Measurements from ENCODE around the gene ALDH8A1. TPM values are rescaled to one million over a fixed set of nuclear protein-coding genes. Genes with fewer than 3 reads are reported as not detected.

ALDH8A1 gene
- total RNA-seq, 1 donor from 2014 or later: 0.30 TPM

DNA sequence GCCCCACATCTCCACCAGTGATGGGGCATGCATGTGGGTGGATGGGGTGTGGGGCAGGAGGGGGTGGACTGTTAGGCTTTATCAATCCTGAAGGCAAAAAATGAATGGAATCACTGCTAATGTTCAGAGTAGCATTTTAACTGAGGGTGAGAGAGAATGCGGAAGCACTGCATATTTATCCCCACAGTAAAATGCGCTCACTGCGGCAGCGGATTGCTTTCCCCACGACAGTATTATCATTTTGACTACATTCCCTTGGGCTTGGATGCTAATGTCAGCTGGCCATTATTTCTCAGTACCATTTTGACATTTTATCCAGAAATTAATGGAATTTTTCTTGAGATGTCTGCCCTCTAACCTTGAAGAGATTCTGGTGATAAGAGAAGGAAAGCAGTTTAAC, 13.4 kb downstream of the ALDH8A1 start:
- peaks cover 20% of the 10 kb centered on the region for H3K4me1 Mint-ChIP-seq (ENCODE audit: unreplicated experiment)
- no peak for DNase-seq (ENCODE audit: extremely low spot score, unreplicated experiment)
- H3K4me3 Mint-ChIP-seq (ENCODE audit: unreplicated experiment): no peak overlapping the region

DNA sequence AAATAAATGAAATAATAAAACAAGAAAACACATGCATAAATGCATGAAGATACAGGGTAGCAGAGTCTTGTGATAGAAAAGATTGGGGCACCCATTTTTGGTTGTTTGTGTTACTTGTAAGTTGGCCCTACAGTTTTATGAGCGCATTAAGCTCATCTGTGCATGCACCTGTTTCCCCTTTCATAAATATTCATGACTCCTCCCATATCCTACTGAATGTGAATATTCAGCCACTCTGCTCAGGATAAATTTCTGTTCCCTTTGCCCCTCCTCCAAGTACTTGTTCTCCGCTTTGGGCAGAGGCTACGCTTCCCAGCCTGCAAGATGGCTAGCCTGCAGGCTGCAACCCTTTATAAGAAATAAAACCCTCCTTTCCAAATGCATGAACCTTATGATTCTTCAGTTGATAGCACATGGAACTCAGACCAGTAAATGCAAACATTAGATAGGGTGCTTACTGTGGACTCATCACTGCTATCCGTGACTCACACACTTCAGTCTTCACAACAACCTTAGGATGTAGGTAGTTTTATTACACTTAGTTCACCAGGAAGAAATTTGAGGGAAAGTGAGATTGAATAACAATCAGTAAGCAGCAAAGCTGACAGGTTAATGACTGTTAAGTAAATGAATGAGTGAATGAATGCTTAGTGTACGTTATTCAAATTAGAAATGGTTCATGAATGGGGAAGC, 15.0 kb downstream of the ALDH8A1 start:
- Mint-ChIP-seq H3K27me3 (ENCODE audit: unreplicated experiment) (no peaks in the 10 kb centered on the region), H3K4me3 (ENCODE audit: unreplicated experiment) (no peak overlapping the region), H3K36me3 (ENCODE audit: unreplicated experiment) (no peaks in the 10 kb centered on the region), H3K9me3 (ENCODE audit: unreplicated experiment) (no peaks in the 10 kb centered on the region), H3K27ac (ENCODE audit: unreplicated experiment) (no peak overlapping the region), H3K4me1 (ENCODE audit: unreplicated experiment) (peaks cover 16% of the 10 kb centered on the region)
- TF ChIP-seq, protein P1, sequence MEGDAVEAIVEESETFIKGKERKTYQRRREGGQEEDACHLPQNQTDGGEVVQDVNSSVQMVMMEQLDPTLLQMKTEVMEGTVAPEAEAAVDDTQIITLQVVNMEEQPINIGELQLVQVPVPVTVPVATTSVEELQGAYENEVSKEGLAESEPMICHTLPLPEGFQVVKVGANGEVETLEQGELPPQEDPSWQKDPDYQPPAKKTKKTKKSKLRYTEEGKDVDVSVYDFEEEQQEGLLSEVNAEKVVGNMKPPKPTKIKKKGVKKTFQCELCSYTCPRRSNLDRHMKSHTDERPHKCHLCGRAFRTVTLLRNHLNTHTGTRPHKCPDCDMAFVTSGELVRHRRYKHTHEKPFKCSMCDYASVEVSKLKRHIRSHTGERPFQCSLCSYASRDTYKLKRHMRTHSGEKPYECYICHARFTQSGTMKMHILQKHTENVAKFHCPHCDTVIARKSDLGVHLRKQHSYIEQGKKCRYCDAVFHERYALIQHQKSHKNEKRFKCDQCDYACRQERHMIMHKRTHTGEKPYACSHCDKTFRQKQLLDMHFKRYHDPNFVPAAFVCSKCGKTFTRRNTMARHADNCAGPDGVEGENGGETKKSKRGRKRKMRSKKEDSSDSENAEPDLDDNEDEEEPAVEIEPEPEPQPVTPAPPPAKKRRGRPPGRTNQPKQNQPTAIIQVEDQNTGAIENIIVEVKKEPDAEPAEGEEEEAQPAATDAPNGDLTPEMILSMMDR (IDR thresholded peaks at IDR 0.05): no peak
- no peak for DNase-seq (ENCODE audit: extremely low spot score, unreplicated experiment)

More for the DNA sequence above, 13.4 kb downstream of the ALDH8A1 start:
- H3K27me3 Mint-ChIP-seq (ENCODE audit: unreplicated experiment): no peaks in the 10 kb centered on the region
- no peaks in the 10 kb centered on the region for H3K9me3 Mint-ChIP-seq (ENCODE audit: unreplicated experiment)
- H3K27ac Mint-ChIP-seq (ENCODE audit: unreplicated experiment): no peak overlapping the region
- TF ChIP-seq, protein P1 (IDR thresholded peaks at IDR 0.05): no peak
- H3K36me3 Mint-ChIP-seq (ENCODE audit: unreplicated experiment): no peaks in the 10 kb centered on the region

DNA sequence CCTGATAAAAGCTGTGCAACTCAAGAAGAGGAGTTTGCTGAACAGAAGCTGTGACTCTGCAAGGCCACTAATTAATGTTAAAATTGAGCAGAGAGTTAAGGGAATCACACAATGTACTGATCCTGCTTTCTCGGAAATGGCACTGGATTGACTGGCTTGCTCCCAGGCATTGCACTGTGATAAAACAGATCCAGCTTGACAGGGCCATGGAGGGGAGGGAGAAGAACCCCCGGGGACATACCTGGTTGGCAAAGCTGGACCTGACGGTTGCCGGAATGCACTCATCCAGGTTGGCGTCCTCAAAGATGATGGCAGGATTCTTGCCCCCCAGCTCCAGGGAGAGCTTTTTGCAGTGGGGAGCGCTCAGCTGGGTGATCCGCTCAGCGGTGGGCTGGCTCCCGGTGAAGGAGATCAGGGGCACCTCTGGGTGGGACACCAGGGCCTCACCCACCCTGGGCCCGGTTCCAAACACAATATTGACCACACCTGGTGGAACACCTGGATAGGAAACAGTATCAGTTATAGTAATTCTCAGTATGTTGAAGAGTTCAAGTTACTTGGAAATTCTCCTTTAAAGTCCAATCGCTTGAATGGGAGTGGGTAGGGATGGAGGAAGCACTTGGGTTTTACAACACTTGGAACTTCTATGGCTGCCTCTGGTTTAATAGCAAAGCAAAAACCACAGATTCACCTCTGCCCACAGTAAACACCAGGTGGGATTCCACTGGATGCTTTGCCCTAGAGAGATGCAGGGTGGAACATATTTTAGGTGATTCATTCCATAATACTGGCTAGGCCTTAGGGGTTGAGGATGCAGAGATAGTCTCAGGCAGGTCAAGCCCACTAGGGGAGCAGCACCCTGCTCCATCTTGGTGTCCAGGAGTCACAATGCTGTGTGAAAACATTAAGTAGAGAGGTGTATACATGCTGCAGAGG, 17.1 kb downstream of the ALDH8A1 start:
- H3K9me3 Mint-ChIP-seq (ENCODE audit: unreplicated experiment): no peaks in the 10 kb centered on the region
- H3K27ac Mint-ChIP-seq (ENCODE audit: unreplicated experiment): no peak overlapping the region
- TF ChIP-seq, protein P1 (IDR thresholded peaks at IDR 0.05): no peak
- peaks cover 12% of the 10 kb centered on the region for H3K4me1 Mint-ChIP-seq (ENCODE audit: unreplicated experiment)
- peaks cover 3% of the 10 kb centered on the region for H3K36me3 Mint-ChIP-seq (ENCODE audit: unreplicated experiment)
- no peak for DNase-seq (ENCODE audit: extremely low spot score, unreplicated experiment)
- no peak overlapping the region for H3K4me3 Mint-ChIP-seq (ENCODE audit: unreplicated experiment)
- H3K27me3 Mint-ChIP-seq (ENCODE audit: unreplicated experiment): no peaks in the 10 kb centered on the region

DNA sequence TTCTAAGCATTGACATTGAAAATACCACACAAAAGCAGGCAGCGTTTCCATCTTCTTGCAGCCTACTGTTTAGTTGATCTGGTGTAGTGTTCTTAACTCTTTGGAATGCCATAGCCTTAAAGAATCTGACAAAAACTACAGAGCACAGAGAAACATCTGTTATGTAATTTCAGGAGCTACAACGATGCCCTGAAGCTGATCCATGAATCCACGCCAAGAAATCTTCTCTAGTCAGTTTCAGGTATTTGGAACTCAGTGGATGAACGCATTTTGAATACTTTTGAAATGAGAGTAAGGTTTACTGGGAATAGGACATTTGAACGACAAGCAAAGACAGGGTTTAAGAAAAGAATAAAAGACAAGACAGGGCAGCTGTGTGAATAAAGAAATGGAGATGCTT, 17.8 kb downstream of the ALDH8A1 start:
- Mint-ChIP-seq H3K36me3 (ENCODE audit: unreplicated experiment) (peaks cover 3% of the 10 kb centered on the region), H3K4me3 (ENCODE audit: unreplicated experiment) (no peak overlapping the region), H3K27me3 (ENCODE audit: unreplicated experiment) (no peaks in the 10 kb centered on the region), H3K4me1 (ENCODE audit: unreplicated experiment) (peaks cover 6% of the 10 kb centered on the region), H3K27ac (ENCODE audit: unreplicated experiment) (no peak overlapping the region), H3K9me3 (ENCODE audit: unreplicated experiment) (no peaks in the 10 kb centered on the region)
- DNase-seq (ENCODE audit: extremely low spot score, unreplicated experiment): no peak
- TF ChIP-seq, protein P1 (IDR thresholded peaks at IDR 0.05): no peak

DNA sequence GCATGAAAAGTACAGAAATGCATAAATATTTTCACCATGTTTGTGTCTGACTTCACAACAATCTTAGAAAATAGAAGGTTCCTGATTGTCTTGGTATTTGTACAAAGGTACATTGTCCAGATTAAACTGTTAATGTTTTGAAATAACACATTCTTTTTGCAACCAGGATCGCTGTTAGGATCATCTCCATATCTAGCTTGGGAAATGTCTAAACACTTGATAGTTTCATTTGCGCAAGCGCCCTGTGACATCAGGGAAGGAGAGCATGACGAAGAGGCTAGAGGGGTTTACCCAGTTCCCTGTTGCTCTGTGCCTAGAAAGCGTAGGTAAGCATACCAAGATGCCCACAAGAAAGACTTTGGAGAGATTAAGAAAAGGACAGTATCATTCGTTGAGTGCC, 19.4 kb downstream of the ALDH8A1 start:
- Mint-ChIP-seq H3K9me3 (ENCODE audit: unreplicated experiment) (no peaks in the 10 kb centered on the region), H3K27ac (ENCODE audit: unreplicated experiment) (no peak overlapping the region), H3K4me3 (ENCODE audit: unreplicated experiment) (no peak overlapping the region), H3K36me3 (ENCODE audit: unreplicated experiment) (peaks cover 3% of the 10 kb centered on the region), H3K4me1 (ENCODE audit: unreplicated experiment) (no peaks in the 10 kb centered on the region), H3K27me3 (ENCODE audit: unreplicated experiment) (no peaks in the 10 kb centered on the region)
- DNase-seq (ENCODE audit: extremely low spot score, unreplicated experiment): no peak
- TF ChIP-seq, protein P1 (IDR thresholded peaks at IDR 0.05): no peak

Data from osteocyte (in vitro differentiated cells).